Brain microvascular endothelial cell (primary cell): Measurements from ENCODE around the gene MAN1A2.
"Not testable (repeated sequence)": the region's sequence is repeated elsewhere in the genome, so short reads cannot be mapped to it uniquely, and the experiment has no call there.

Experiments
- DNase-seq: peaks from one replicate; pipeline ENCODE4 v3.0.0-alpha.2; 2020
- H3K27ac ChIP-seq: fragments of 250-450 bp; sonication (Bioruptor Pico); 2 replicates; pipeline ENCODE4 v1.5.1; 2020; ENCODE audit warnings: mild to moderate bottlenecking, moderate library complexity
- H3K27me3 ChIP-seq: fragments of 250-450 bp; sonication (Bioruptor Pico); replicated peaks from 2 replicates; pipeline ENCODE4 v1.5.1; 2020; ENCODE audit warnings: mild to moderate bottlenecking
- H3K36me3 ChIP-seq: fragments of 250-450 bp; sonication (Bioruptor Pico); replicated peaks from 2 replicates; pipeline ENCODE4 v1.5.1; 2020; ENCODE audit warnings: mild to moderate bottlenecking
- H3K4me3 ChIP-seq: 2 replicates; pipeline ENCODE4 v1.5.1; 2011; ENCODE audit warnings: low read depth, mild to moderate bottlenecking, control low read depth, low read length, moderate library complexity
- in situ Hi-C: cut with HindIII; loops from 2 replicates; pipeline ENCODE4 v1.10.0; 2017; ENCODE audit warnings: low sequenced_read_pairs, low pct_ligation_motif_present
- TF ChIP-seq, protein P1 (sequence below): IDR thresholded peaks from 2 replicates; pipeline ENCODE4 v1.5.1; 2011; ENCODE audit warnings: low read depth, mild to moderate bottlenecking, moderate library complexity, low read length, control low read depth, inconsistent platforms; ENCODE audit errors: missing control alignments

MAN1A2 gene

DNA sequence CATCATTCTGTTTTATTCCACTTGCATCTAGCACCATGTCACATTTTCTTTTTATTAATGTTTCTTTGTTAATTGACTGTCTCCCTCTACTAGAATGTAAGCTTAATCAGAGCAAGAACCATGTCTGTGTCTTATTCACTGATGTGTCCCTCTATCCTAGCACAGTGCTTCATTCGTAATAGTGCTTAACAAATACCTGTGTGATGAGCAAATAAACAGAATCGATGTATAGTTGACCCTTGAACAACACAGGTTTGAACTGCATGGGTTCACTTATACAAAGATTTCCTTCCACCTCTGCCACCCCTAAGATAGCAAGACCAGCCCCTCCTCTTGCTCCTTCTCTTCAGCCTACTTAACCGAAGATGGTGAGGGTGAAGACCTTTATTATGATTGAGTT, 42.9 kb upstream of the MAN1A2 start:
- H3K27ac ChIP-seq, result no peak overlapping the region
- no peak for DNase-seq
- in situ Hi-C loops, result no loop called here
- H3K27me3 ChIP-seq, result no peaks in the 10 kb centered on the region
- H3K4me3 ChIP-seq, result no peak overlapping the region
- H3K36me3 ChIP-seq, result no peaks in the 10 kb centered on the region
- TF ChIP-seq, protein P1, sequence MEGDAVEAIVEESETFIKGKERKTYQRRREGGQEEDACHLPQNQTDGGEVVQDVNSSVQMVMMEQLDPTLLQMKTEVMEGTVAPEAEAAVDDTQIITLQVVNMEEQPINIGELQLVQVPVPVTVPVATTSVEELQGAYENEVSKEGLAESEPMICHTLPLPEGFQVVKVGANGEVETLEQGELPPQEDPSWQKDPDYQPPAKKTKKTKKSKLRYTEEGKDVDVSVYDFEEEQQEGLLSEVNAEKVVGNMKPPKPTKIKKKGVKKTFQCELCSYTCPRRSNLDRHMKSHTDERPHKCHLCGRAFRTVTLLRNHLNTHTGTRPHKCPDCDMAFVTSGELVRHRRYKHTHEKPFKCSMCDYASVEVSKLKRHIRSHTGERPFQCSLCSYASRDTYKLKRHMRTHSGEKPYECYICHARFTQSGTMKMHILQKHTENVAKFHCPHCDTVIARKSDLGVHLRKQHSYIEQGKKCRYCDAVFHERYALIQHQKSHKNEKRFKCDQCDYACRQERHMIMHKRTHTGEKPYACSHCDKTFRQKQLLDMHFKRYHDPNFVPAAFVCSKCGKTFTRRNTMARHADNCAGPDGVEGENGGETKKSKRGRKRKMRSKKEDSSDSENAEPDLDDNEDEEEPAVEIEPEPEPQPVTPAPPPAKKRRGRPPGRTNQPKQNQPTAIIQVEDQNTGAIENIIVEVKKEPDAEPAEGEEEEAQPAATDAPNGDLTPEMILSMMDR, result no peak

DNA sequence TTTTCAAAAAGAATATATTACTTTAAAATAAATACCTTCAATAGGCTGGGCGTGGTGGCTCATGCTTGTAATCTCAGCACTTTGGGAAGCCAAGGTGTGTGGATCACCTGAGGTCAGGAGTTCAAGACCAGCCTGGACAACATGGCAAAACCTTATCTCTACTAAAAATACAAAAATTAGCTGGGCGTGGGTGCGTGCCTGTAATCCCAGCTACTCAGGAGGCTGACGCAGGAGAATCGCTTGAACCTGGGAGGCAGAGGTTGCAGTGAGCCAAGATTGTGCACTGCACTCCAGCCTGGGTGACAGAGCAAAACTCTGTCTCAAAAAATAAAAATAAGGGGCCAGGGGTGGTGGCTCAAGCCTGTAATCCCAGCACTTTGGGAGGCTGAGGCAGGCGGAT, 41.2 kb upstream of the MAN1A2 start:
- in situ Hi-C loops, DNase-seq, H3K4me3 ChIP-seq, H3K27ac ChIP-seq, H3K27me3 ChIP-seq, H3K36me3 ChIP-seq: not testable (repeated sequence)

DNA sequence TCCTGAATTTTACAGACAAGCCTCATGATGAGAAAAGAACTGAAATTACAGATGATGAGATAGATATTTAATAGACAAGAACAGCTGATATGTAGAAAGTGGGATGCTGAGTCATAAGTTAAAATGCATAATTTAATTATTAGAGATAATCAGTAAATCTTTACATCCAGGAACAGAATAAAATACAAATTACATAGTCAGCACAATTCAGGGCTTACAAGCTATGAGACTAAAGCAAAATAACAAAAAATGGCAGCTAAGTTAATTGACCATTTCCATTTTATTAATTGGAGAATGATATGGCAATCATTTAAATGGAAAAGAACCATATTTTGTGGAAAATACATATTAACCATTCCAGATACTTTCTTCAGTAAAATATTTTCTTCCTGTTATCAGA, 40.2 kb upstream of the MAN1A2 start:
- no peak for DNase-seq
- Histone ChIP-seq H3K27me3 (no peaks in the 10 kb centered on the region), H3K36me3 (no peaks in the 10 kb centered on the region), H3K27ac (no peak overlapping the region), H3K4me3 (no peak overlapping the region)
- TF ChIP-seq, protein P1, result no peak
- in situ Hi-C loops, result no loop called here

DNA sequence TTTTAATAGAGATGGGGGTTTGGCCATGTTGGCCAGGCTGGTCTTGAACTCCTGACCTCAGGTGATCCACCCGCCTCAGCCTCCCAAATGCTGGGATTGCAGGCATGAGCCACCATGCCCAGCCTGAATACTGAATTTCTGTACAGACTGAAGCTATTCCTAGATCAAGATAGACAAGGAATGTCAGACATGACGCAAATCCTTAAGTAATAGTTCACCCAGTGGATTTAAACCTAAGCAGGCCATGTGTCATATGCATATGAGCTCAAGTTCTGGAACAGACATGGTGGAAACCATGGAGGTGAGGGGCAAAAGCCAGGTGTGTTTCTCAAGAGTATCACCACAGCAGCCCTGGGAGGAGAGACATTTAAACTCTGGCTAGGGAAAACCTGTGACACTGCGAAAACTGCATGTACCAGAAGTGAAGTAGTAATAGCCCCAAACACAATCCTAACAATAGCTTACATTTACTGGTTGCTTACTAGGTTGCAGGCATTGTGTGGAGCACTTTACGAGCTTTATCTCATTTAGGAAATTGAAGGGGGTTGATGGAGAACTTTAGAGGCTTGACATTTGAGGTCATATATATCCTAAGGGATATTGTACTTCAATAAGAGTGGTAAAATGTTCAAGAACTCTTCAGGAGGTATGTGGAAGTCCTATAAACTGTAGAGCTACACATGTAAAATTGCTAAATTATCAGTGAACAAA, 31.7 kb upstream of the MAN1A2 start:
- H3K4me3 ChIP-seq, result no peak overlapping the region
- H3K27ac ChIP-seq, result no peak overlapping the region
- no peaks in the 10 kb centered on the region for H3K36me3 ChIP-seq
- H3K27me3 ChIP-seq, result no peaks in the 10 kb centered on the region
- DNase-seq, result no peak
- TF ChIP-seq, protein P1, result no peak
- in situ Hi-C loops, result no loop called here

DNA sequence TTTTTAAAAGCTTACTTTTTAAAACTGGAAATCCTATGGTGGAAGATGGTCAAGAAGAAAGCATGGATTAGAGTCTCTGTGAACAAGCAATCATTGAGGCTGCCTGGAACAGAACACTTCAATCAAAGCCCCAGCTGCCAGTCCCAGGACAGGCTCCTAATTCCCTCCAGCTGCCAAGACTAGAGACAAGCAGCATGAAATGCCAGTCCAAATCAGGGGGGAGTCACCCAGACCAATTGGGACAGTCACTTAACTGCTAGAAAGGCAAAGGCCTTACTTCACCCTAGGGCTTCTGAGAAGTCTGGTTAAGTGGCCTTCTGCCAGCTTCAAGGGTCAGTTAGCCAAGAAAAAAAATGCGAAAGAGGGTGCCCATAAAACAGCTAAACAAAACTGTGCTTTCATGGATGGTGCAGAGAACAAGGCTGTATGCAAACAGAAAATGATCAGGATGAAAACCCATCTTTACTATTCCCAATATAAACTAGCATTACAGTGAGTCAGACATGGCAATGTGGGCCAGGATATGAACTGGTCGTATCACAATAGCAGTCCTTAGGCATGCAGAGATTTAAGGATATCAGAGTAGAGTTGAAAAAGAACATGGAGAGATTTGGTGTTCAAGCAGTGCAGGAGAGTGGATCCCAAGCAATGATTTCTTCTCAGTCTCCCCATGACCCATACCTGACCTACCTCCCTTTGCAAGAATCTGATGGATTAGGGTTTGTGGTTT, 31.0 kb upstream of the MAN1A2 start:
- in situ Hi-C loops, result no loop called here
- H3K27ac ChIP-seq, result no peak overlapping the region

More for the DNA sequence above, 31.0 kb upstream of the MAN1A2 start:
- Histone ChIP-seq H3K27me3 (no peaks in the 10 kb centered on the region), H3K36me3 (no peaks in the 10 kb centered on the region), H3K4me3 (no peak overlapping the region)
- TF ChIP-seq, protein P1, result no peak
- no peak for DNase-seq
